ENCODE data around the gene FBXO31.
"Not testable (repeated sequence)": the region's sequence is repeated elsewhere in the genome, so short reads cannot be mapped to it uniquely, and the experiment has no call there.

GRCh38 chr16:87379312-87379752 is 4.2 kb downstream of the FBXO31 start:
- TF ChIP-seq YY1 (IDR thresholded peaks at IDR 0.05; ENCODE audit: insufficient read depth, insufficient read length); SUZ12 (IDR thresholded peaks at IDR 0.05; ENCODE audit: extremely low read depth, insufficient read depth, insufficient read length): not testable (repeated sequence)
